ENCODE measurements around the gene GNG3. TPM values are rescaled to one million over a fixed set of nuclear protein-coding genes. Genes with fewer than 3 reads are reported as not detected.
"Not testable (repeated sequence)": the region's sequence is repeated elsewhere in the genome, so short reads cannot be mapped to it uniquely, and the experiment has no call there.

Gene GNG3
- not detected in 2 replicates for total RNA-seq (2014; rRNA removed; shearing (Covaris generic))

- DNase-seq (ENCODE audit: low spot score): no peak
Observed at GRCh38 chr11:62707277-62707861, at the start of gene GNG3, which contains the start of gene BSCL2. GNG3 (plus strand) TSS chr11:62707676; CDS start chr11:62708296, 620 bp downstream. BSCL2 (minus strand) TSS chr11:62707424; CDS start chr11:62707195, 229 bp downstream.

GRCh38 chr11:62664405-62665074 is 42.9 kb upstream of the GNG3 start:
- DNase-seq (ENCODE audit: low spot score): peak; percentile 59

GRCh38 chr11:62665075-62665598 is 42.3 kb upstream of the GNG3 start, which contains the start of the genes C11orf98 and CSKMT:
C11orf98 (minus strand) TSS chr11:62665210; CDS start chr11:62665169, 41 bp downstream.
CSKMT (plus strand) TSS chr11:62665312; CDS start chr11:62665880, 568 bp downstream.
- peak; percentile 79 for DNase-seq (ENCODE audit: low spot score)

GRCh38 chr11:62665599-62666258 is 41.7 kb upstream of the GNG3 start:
- DNase-seq (ENCODE audit: low spot score): peak; percentile 14

GRCh38 chr11:62666259-62666926 is 41.1 kb upstream of the GNG3 start:
- DNase-seq (ENCODE audit: low spot score): no peak

GRCh38 chr11:62667460-62667859 is 40.0 kb upstream of the GNG3 start:
- DNase-seq (ENCODE audit: low spot score): no peak

GRCh38 chr11:62669420-62670161 is 37.9 kb upstream of the GNG3 start:
- no peak for DNase-seq (ENCODE audit: low spot score)

- no peak for DNase-seq (ENCODE audit: low spot score)
Observed at GRCh38 chr11:62671236-62671607, 36.3 kb upstream of the GNG3 start.

GRCh38 chr11:62671608-62672389 is 35.7 kb upstream of the GNG3 start, which contains the start of the genes LBHD1 and UQCC3:
LBHD1 (minus strand) TSS chr11:62672267; CDS start chr11:62670031, 2,236 bp downstream.
UQCC3 (plus strand) TSS chr11:62671673; CDS start chr11:62671746, 73 bp downstream.
- DNase-seq (ENCODE audit: low spot score): peak; percentile 86

GRCh38 chr11:62673196-62673525 is 34.3 kb upstream of the GNG3 start:
- no peak for DNase-seq (ENCODE audit: low spot score)

- not testable (repeated sequence) for DNase-seq (ENCODE audit: low spot score)
Observed at GRCh38 chr11:62675415-62675814, 32.1 kb upstream of the GNG3 start.

GRCh38 chr11:62676698-62677097 is 30.8 kb upstream of the GNG3 start:
- no peak for DNase-seq (ENCODE audit: low spot score)

GRCh38 chr11:62677156-62677555 is 30.3 kb upstream of the GNG3 start:
- DNase-seq (ENCODE audit: low spot score): no peak

- no peak for DNase-seq (ENCODE audit: low spot score)
Observed at GRCh38 chr11:62677714-62678113, 29.8 kb upstream of the GNG3 start.

- DNase-seq (ENCODE audit: low spot score): no peak
Observed at GRCh38 chr11:62678433-62678769, 29.1 kb upstream of the GNG3 start.

- DNase-seq (ENCODE audit: low spot score): peak; percentile 76
Observed at GRCh38 chr11:62678770-62679696, 28.4 kb upstream of the GNG3 start, which contains the start of gene UBXN1. UBXN1 (minus strand) TSS chr11:62679073; CDS start chr11:62678923, 150 bp downstream.

GRCh38 chr11:62680825-62681240 is 26.6 kb upstream of the GNG3 start:
- DNase-seq (ENCODE audit: low spot score): peak; percentile 79

GRCh38 chr11:62682518-62682917 is 25.0 kb upstream of the GNG3 start:
- DNase-seq (ENCODE audit: low spot score): no peak

Measured in A172 (cell line).